CD14-positive monocyte (primary cell): ENCODE measurements around the gene CD63. TPM values are rescaled to one million over a fixed set of nuclear protein-coding genes. Genes with fewer than 3 reads are reported as not detected.

Experiments
- DNase-seq, 3 donors: peaks; one replicate each; pipeline ENCODE4 v3.0.0-alpha.2; 2011 to 2022
- H2AFZ ChIP-seq: 2 replicates; pipeline ENCODE4 v1.6.0; 2012; ENCODE audit warnings: mild to moderate bottlenecking, low read depth, low read length, inconsistent platforms; ENCODE audit not compliant: insufficient read depth, poor library complexity, severe bottlenecking
- H3K27ac ChIP-seq, 2 donors: 1 replicate in 1 of 2; 2 replicates in 1 of 2; pipeline ENCODE4 v1.5.1; 2012 to 2013; ENCODE audit warnings: low read length in 2 of 2, control low read depth in 1 of 2, inconsistent platforms in 1 of 2, low read depth in 1 of 2, mild to moderate bottlenecking in 1 of 2
- H3K27me3 ChIP-seq, 2 donors: one replicate each; pipeline versions ENCODE4 v1.6.0 to v1.6.1; 2011 to 2013; ENCODE audit warnings: low read length in 2 of 2; ENCODE audit not compliant: control insufficient read depth in 2 of 2, insufficient read depth in 2 of 2
- H3K36me3 ChIP-seq, 2 donors: replicated peaks in 1 of 2; 1 replicate in 1 of 2; 2 replicates in 1 of 2; pipeline versions ENCODE4 v1.5.1 to v1.6.1; 2012 to 2013; ENCODE audit warnings: low read length in 2 of 2, control low read depth in 1 of 2, inconsistent platforms in 1 of 2, mild to moderate bottlenecking in 1 of 2; ENCODE audit not compliant: insufficient read depth in 2 of 2, control insufficient read depth in 1 of 2
- H3K4me1 ChIP-seq, 2 donors: 1 replicate in 1 of 2; 2 replicates in 1 of 2; pipeline versions ENCODE4 v1.5.1 to v1.6.1; 2012 to 2013; ENCODE audit warnings: low read length in 2 of 2, control low read depth in 1 of 2, inconsistent platforms in 1 of 2, mild to moderate bottlenecking in 1 of 2, moderate library complexity in 1 of 2; ENCODE audit not compliant: insufficient read depth in 2 of 2, control insufficient read depth in 1 of 2
- H3K4me2 ChIP-seq: replicated peaks from 2 replicates; pipeline ENCODE3; 2012; ENCODE audit warnings: low read length, moderate library complexity, mild to moderate bottlenecking; ENCODE audit not compliant: poor library complexity, severe bottlenecking; ENCODE audit errors: extremely low read depth
- H3K4me3 ChIP-seq, 3 experiments: fragments of 200-600 bp in 1 of 3; sonication (generic) in 1 of 3; replicated peaks in 1 of 3; 1 replicate in 2 of 3; 2 replicates in 1 of 3; pipeline ENCODE4 v1.5.1; 2011 to 2013; ENCODE audit warnings: low read length in 3 of 3, mild to moderate bottlenecking in 3 of 3, control low read depth in 2 of 3, low read depth in 2 of 3, inconsistent platforms in 1 of 3, moderate library complexity in 1 of 3
- H3K79me2 ChIP-seq: 2 replicates; pipeline ENCODE4 v1.6.0; 2012; ENCODE audit warnings: mild to moderate bottlenecking, control low read depth, inconsistent platforms, low read length, moderate library complexity; ENCODE audit not compliant: insufficient read depth
- H3K9ac ChIP-seq: 2 replicates; pipeline ENCODE4 v1.6.0; 2017; ENCODE audit warnings: low read length, mild to moderate bottlenecking; ENCODE audit not compliant: insufficient read depth, poor library complexity, severe bottlenecking
- H3K9me3 ChIP-seq, 2 donors: replicated peaks in 1 of 2; 1 replicate in 1 of 2; 2 replicates in 1 of 2; pipeline versions ENCODE4 v1.5.1 to v1.6.1; 2012 to 2013; ENCODE audit warnings: low read length in 2 of 2, control low read depth in 1 of 2; ENCODE audit not compliant: control insufficient read depth in 1 of 2, insufficient read depth in 1 of 2
- H4K20me1 ChIP-seq: 2 replicates; pipeline ENCODE4 v1.6.0; 2012; ENCODE audit warnings: mild to moderate bottlenecking, low read length, control low read depth, moderate library complexity; ENCODE audit not compliant: insufficient read depth
- H3K27ac Mint-ChIP-seq, 7 donors: one replicate each; pipeline ENCODE4 v1.8.0; 2020; ENCODE audit warnings: mild to moderate bottlenecking in 7 of 7, mixed read lengths in 7 of 7, moderate library complexity in 6 of 7, inconsistent platforms in 2 of 7
- H3K27me3 Mint-ChIP-seq, 3 donors: one replicate each; pipeline ENCODE4 v1.8.0; 2021 to 2022; ENCODE audit warnings: low read depth in 3 of 3, mild to moderate bottlenecking in 3 of 3, mixed read lengths in 3 of 3, moderate library complexity in 3 of 3, inconsistent platforms in 1 of 3
- H3K36me3 Mint-ChIP-seq, 2 donors: one replicate each; pipeline ENCODE4 v1.8.0; 2020; ENCODE audit warnings: mixed read lengths in 2 of 2, inconsistent platforms in 1 of 2, mild to moderate bottlenecking in 1 of 2
- H3K4me1 Mint-ChIP-seq: one replicate; pipeline ENCODE4 v1.8.0; 2020; ENCODE audit warnings: mild to moderate bottlenecking, mixed read lengths
- H3K4me3 Mint-ChIP-seq, 2 donors: one replicate each; pipeline ENCODE4 v1.8.0; 2020; ENCODE audit warnings: mild to moderate bottlenecking in 2 of 2, mixed read lengths in 2 of 2, moderate library complexity in 1 of 2
- H3K9me3 Mint-ChIP-seq, 7 donors: one replicate each; pipeline ENCODE4 v1.8.0; 2020 to 2022; ENCODE audit warnings: mixed read lengths in 7 of 7, mild to moderate bottlenecking in 6 of 7, moderate library complexity in 6 of 7, inconsistent platforms in 2 of 7
- whole genome bisulfite sequencing: methylation state at CpG from one replicate; pipeline ENCODE4 v1.1.5; 2013; ENCODE audit warnings: missing lambda C conversion rate; ENCODE audit not compliant: insufficient coverage; 5-methylcytosine and 5-hydroxymethylcytosine counted together
- intact Hi-C, 2 donors: fragments of 100-400 bp; cut with micrococcal nuclease; formaldehyde crosslinking; loops; one replicate each; pipeline versions ENCODE4 v1.15.0 to v1.15.1; 2023
- polyA plus RNA-seq, 3 donors: library from polyadenylated mRNA; depleted of rRNA in 1 of 3; unstranded in 2 of 3; stranded (reverse) in 1 of 3; fragments of 300-500 nt in 2 of 3; fragments of >200 nt in 1 of 3; fragmentation: Illumina TruSeq in 2 of 3; gene quantifications; 1 replicate in 2 of 3; 2 replicates in 1 of 3; pipeline ENCODE4 v1.2.3, GENCODE V29; 2012 to 2021
- TF ChIP-seq, protein P1 (sequence below): fragments of 200-600 bp; IDR thresholded peaks from one replicate; pipeline ENCODE4 v1.8.0; 2022; ENCODE audit warnings: antibody characterized with exemption, mild to moderate bottlenecking

Gene CD63
- polyA plus RNA-seq, 3 donors, result 336 to 1,099 (median 988) TPM

DNA sequence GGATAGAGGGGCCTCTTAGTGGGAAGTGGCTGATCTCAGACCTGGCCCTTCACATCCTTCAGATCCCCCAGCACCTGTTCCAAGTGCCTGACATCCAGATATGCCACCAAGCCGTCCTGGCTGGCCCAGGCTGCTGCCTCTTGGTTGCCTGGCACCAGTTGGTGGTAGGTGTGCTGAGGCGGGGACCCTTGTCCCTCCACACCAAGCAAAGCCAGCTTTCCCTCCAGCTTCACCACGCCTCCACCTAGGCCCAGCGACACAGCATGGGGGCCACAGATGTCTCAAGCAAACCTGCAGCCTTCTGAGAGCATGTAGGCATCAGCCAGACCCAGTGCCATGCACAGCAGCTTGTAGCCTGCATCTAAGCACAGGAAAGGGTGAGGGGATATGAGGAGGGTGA lies 3.5 kb upstream of the CD63 start:
- TF ChIP-seq, protein P1, sequence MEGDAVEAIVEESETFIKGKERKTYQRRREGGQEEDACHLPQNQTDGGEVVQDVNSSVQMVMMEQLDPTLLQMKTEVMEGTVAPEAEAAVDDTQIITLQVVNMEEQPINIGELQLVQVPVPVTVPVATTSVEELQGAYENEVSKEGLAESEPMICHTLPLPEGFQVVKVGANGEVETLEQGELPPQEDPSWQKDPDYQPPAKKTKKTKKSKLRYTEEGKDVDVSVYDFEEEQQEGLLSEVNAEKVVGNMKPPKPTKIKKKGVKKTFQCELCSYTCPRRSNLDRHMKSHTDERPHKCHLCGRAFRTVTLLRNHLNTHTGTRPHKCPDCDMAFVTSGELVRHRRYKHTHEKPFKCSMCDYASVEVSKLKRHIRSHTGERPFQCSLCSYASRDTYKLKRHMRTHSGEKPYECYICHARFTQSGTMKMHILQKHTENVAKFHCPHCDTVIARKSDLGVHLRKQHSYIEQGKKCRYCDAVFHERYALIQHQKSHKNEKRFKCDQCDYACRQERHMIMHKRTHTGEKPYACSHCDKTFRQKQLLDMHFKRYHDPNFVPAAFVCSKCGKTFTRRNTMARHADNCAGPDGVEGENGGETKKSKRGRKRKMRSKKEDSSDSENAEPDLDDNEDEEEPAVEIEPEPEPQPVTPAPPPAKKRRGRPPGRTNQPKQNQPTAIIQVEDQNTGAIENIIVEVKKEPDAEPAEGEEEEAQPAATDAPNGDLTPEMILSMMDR, result no peak
- H3K4me1 ChIP-seq, result peaks cover 23 to 26% of the 10 kb centered on the region in 2 donors
- no peak overlapping the region for H2AFZ ChIP-seq
- peaks cover 27% of the 10 kb centered on the region for H3K79me2 ChIP-seq
- 100% methylated on average over 1 of the region's 4 CpGs for WGBS
- Mint-ChIP-seq H3K9me3 (no peaks in the 10 kb centered on the region), H3K4me3 (no peak overlapping the region), H3K4me1 (peaks cover 24% of the 10 kb centered on the region), H3K27ac (peak overlapping the region in 1 of 7 donors; percentile 38), H3K36me3 (peaks cover 3 to 6% of the 10 kb centered on the region in 2 donors), H3K27me3 (peaks cover 0 to 8% (median 4%) of the 10 kb centered on the region in 3 donors)
- intact Hi-C loops, result no loop called here
- H3K9ac ChIP-seq, result no peak overlapping the region
- H3K36me3 ChIP-seq, result no peaks in the 10 kb centered on the region
- peaks cover 9% of the 10 kb centered on the region for H4K20me1 ChIP-seq
- no peaks in the 10 kb centered on the region for H3K27me3 ChIP-seq
- DNase-seq, result no peak
- no peaks in the 10 kb centered on the region for H3K9me3 ChIP-seq
- no peak overlapping the region for H3K4me2 ChIP-seq
- no peak overlapping the region for H3K27ac ChIP-seq
- no peak overlapping the region for H3K4me3 ChIP-seq

DNA sequence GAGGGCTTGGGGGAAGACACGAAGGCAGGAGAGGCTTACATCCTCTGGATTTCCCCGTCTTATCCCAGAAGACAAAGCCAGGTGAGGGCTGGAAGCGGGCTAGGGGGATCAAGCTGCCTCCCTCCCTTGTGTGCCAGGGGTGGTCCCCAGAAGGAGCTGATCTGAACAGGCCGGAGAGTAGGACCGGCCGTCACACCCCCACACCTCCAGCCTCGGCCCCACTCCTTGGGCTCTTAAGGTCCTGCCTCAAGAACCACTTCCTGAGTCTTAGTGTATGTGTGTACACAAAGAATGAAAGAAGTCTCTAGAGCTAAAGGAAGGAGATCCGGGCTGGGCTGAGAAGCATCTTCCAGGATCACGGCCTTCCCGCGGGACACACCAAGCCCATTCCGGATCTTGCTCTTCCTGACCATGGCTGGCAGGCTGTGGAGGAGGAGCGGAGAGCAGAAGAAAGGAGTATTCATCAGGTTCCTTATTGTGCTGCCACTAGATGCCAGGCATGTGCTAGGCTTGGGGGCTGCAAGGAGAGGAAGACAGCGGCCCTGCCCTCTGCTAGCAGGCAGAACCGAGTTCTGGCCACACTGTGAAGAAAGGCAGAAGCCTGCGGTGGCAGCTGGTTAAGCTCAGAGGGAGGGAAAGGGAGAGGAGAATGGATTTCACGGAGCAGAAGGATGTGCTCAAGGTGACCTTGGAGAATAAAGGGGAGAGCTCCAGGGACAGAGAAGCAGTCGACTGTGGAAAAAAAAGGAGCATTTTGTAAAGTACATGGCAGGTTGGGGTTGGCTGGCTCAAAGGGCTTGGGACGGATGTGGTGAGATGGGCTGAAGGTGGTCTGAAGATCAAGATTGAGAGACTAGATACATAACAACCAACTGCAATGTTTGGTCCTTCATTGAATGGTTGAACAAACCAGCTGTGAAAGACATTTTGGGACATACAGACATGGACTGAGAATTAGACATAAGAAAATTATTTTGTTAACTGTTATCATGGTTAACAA lies 1.3 kb upstream of the CD63 start:
- peaks cover 27% of the 10 kb centered on the region for H4K20me1 ChIP-seq
- 0% methylated on average over 11 of the region's 19 CpGs for WGBS
- peaks cover 38% of the 10 kb centered on the region for H3K4me1 Mint-ChIP-seq
- peak overlapping the region; percentile 90 to 95 for H3K4me3 Mint-ChIP-seq
- intact Hi-C loops, result loop anchor here in 1 of 2 donors (1.0 to 5.0 kb wide), 2 partner anchors 8 to 312 kb away; partner anchors contain the start of gene RPS26
- peak overlapping the region; percentile 99 for H3K27ac ChIP-seq
- peaks cover 29 to 32% of the 10 kb centered on the region in 2 donors for H3K4me1 ChIP-seq
- peak in 2 of 3 donors; percentile 41 to 50 for DNase-seq
- TF ChIP-seq, protein P1, result no peak
- peaks cover 24 to 25% of the 10 kb centered on the region in 2 donors for H3K36me3 Mint-ChIP-seq
- peaks cover 0 to 5% (median 0%) of the 10 kb centered on the region in 3 donors for H3K27me3 Mint-ChIP-seq
- H3K9me3 ChIP-seq, result no peaks in the 10 kb centered on the region
- no peaks in the 10 kb centered on the region for H3K27me3 ChIP-seq
- peaks cover 13 to 20% of the 10 kb centered on the region in 2 donors for H3K36me3 ChIP-seq
- H3K9ac ChIP-seq, result peak overlapping the region; percentile 98
- peak overlapping the region; percentile 96 to 99 (median 97) for H3K27ac Mint-ChIP-seq
- H3K9me3 Mint-ChIP-seq, result no peaks in the 10 kb centered on the region
- H3K4me3 ChIP-seq, result peak overlapping the region; percentile 65 to 90 (median 82)
- H3K79me2 ChIP-seq, result peaks cover 40% of the 10 kb centered on the region
- H2AFZ ChIP-seq, result peak overlapping the region; percentile 58
- H3K4me2 ChIP-seq, result peak overlapping the region; percentile 97
